Activated T-cell treated with anti-CD3 and anti-CD28 coated beads, Interleukin-2, amount 50 U/mL, for 4 hours (primary cell): Measurements from ENCODE around the gene CD69. TPM values are rescaled to one million over a fixed set of nuclear protein-coding genes. Genes with fewer than 3 reads are reported as not detected.
A peak's percentile ranks its signal among the peaks of the same experiment; 100 is the strongest.
"Not testable (repeated sequence)": the region's sequence is repeated elsewhere in the genome, so short reads cannot be mapped to it uniquely, and the experiment has no call there.

Experiments used
- ATAC-seq, 2 donors: fragments of 200-7000 bp; cut with Tn5 transposase; one replicate each; pipeline ENCODE4 v1.10.0; 2021
- DNase-seq: peaks from one replicate; pipeline ENCODE4 v3.0.0-alpha.2; 2020
- H3K27me3 Mint-ChIP-seq: one replicate; pipeline ENCODE4 v1.8.0; 2021; ENCODE audit warnings: low read depth, mixed read lengths
- H3K36me3 Mint-ChIP-seq: one replicate; pipeline ENCODE4 v1.8.0; 2022; ENCODE audit warnings: mixed read lengths; ENCODE audit not compliant: insufficient read depth
- H3K4me1 Mint-ChIP-seq: one replicate; pipeline ENCODE4 v1.8.0; 2021; ENCODE audit warnings: low read depth, mixed read lengths
- H3K4me3 Mint-ChIP-seq: one replicate; pipeline ENCODE4 v1.8.0; 2021; ENCODE audit warnings: mild to moderate bottlenecking, moderate library complexity, mixed read lengths
- H3K9me3 Mint-ChIP-seq: one replicate; pipeline ENCODE4 v1.8.0; 2021; ENCODE audit warnings: mixed read lengths
- total RNA-seq, 3 donors: library from RNA; stranded (reverse); gene quantifications; one replicate each; pipeline ENCODE4 v1.2.1, GENCODE V29; 2021

Gene CD69
- total RNA-seq, 3 donors from 2014 or later: 253 to 322 (median 318) TPM

DNA sequence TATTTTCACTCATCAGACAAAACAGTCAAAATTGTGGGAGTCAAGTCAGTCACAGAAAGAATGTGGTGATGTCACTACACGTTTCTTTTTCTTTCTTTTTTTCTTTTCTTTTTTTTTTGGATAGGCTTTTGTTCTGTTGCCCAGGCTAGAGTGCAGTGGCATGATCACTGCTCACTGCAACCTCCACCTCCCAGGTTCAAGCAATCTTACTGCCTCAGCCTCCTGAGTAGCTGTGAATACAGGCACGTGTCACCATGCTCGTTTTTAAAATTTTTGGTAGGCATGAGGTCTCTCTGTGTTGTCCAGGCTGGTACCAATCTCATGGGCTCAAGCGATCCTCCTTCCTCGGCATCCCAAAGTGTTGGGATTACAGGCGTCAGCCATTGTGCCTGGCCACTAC, 30.1 kb downstream of the CD69 start:
- peak overlapping the region; percentile 75 for H3K4me3 Mint-ChIP-seq
- no peaks in the 10 kb centered on the region for H3K36me3 Mint-ChIP-seq
- ATAC-seq (no peak), DNase-seq (no peak)
- peaks cover 23% of the 10 kb centered on the region for H3K4me1 Mint-ChIP-seq
- no peaks in the 10 kb centered on the region for H3K27me3 Mint-ChIP-seq
- H3K9me3 Mint-ChIP-seq: no peaks in the 10 kb centered on the region

DNA sequence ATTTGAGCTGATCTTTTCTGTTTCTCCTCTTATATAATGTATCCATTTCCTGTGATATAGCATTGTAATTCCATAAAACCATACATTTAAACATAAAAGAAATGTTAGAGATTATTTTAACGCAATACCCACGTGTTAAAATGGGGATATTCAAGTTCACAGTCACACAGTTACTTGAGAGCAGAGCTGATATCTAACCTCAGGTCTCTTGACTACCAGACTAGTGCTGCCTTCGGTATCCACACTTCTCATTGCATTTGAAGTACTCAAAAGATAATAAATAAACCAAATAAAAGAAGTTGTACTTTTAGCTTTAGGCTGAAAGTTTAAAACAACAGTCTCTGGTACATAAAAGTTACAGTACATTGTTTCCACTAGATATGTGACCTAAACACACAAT, 30.7 kb downstream of the CD69 start:
- peaks cover 23% of the 10 kb centered on the region for H3K4me1 Mint-ChIP-seq
- no peaks in the 10 kb centered on the region for H3K9me3 Mint-ChIP-seq
- no peaks in the 10 kb centered on the region for H3K36me3 Mint-ChIP-seq
- no peaks in the 10 kb centered on the region for H3K27me3 Mint-ChIP-seq
- no peak for DNase-seq
- ATAC-seq: no peak
- peak overlapping the region; percentile 37 for H3K4me3 Mint-ChIP-seq

GRCh38 chr12:9729082-9729481, 31.6 kb downstream of the CD69 start:
- Mint-ChIP-seq H3K9me3 (no peaks in the 10 kb centered on the region), H3K27me3 (no peaks in the 10 kb centered on the region), H3K4me3 (no peak overlapping the region), H3K36me3 (no peaks in the 10 kb centered on the region), H3K4me1 (peaks cover 23% of the 10 kb centered on the region)
- ATAC-seq (no peak), DNase-seq (no peak)

GRCh38 chr12:9727813-9728212, 32.9 kb downstream of the CD69 start:
- no peak for ATAC-seq
- Mint-ChIP-seq H3K9me3 (no peaks in the 10 kb centered on the region), H3K36me3 (no peaks in the 10 kb centered on the region), H3K4me3 (no peak overlapping the region), H3K4me1 (peaks cover 18% of the 10 kb centered on the region), H3K27me3 (no peaks in the 10 kb centered on the region)
- no peak for DNase-seq

GRCh38 chr12:9725213-9725870, 35.4 kb downstream of the CD69 start:
- Mint-ChIP-seq H3K9me3 (no peaks in the 10 kb centered on the region), H3K27me3 (no peaks in the 10 kb centered on the region), H3K4me1 (peaks cover 10% of the 10 kb centered on the region), H3K36me3 (no peaks in the 10 kb centered on the region), H3K4me3 (no peak overlapping the region)
- DNase-seq (no peak), ATAC-seq (no peak)

DNA sequence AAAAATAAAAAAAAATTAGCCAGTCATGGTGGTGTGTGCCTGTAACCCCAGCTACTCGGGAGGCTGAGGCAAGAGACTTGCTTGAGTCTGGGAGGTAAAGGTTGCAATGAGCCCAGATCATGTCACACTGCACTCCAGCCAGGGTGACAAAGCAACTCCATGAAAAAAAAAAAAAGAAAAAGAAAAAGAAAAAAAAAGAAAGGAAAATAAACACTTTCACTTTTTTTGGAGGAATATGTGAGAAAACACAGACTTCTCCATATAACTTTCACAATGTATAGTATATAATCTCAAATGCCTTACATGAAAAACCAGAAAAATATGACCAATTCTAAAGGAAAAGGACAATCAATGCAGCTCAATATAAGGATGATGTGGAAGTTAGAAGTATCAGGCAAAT, 36.7 kb downstream of the CD69 start:
- no peaks in the 10 kb centered on the region for H3K9me3 Mint-ChIP-seq
- no peaks in the 10 kb centered on the region for H3K36me3 Mint-ChIP-seq
- no peak overlapping the region for H3K4me3 Mint-ChIP-seq
- DNase-seq (no peak), ATAC-seq (no peak)
- H3K27me3 Mint-ChIP-seq: no peaks in the 10 kb centered on the region
- H3K4me1 Mint-ChIP-seq: peaks cover 17% of the 10 kb centered on the region

DNA sequence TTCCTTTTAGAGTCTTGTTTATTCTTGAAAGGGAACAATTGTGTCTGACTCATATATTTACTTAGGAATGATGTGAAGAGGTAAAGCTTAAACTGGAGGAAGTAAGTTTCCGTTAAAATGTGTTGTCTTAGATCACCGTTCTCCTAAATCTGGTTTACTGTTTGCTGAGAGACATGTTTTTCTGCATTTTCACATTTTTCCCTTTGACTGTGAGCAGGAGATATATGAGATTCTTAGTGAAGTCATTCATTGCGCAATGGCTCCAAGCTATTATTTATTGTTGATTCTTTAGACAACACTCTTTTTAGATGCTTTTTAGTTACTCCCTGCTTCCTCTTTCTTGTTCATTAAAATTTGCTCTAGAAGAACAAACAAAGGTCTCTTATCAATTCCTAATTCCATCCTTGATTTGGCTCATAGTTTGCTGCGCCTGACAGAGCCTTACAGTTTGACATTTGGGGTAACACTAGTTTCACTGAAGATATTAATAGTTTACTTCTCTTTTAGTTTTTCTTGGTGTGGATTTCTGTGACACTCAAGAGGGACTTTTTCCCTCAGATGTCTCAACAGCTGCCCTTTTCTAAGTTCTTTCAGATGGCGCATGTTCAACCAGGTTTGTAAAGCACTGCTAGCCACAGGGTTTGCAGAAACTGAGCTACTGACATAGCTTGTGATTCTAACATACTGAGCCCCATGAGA, 39.2 kb downstream of the CD69 start:
- Mint-ChIP-seq H3K36me3 (no peaks in the 10 kb centered on the region), H3K9me3 (no peaks in the 10 kb centered on the region), H3K4me3 (no peak overlapping the region), H3K4me1 (peaks cover 17% of the 10 kb centered on the region), H3K27me3 (no peaks in the 10 kb centered on the region)
- DNase-seq: no peak
- no peak for ATAC-seq

- no peaks in the 10 kb centered on the region for H3K9me3 Mint-ChIP-seq
- DNase-seq (no peak), ATAC-seq (peak; percentile 55 to 62)
- H3K4me1 Mint-ChIP-seq: peaks cover 26% of the 10 kb centered on the region
- no peaks in the 10 kb centered on the region for H3K36me3 Mint-ChIP-seq
- H3K4me3 Mint-ChIP-seq: no peak overlapping the region
- H3K27me3 Mint-ChIP-seq: no peaks in the 10 kb centered on the region
Measured at GRCh38 chr12:9719790-9720189, 40.9 kb downstream of the CD69 start.

DNA sequence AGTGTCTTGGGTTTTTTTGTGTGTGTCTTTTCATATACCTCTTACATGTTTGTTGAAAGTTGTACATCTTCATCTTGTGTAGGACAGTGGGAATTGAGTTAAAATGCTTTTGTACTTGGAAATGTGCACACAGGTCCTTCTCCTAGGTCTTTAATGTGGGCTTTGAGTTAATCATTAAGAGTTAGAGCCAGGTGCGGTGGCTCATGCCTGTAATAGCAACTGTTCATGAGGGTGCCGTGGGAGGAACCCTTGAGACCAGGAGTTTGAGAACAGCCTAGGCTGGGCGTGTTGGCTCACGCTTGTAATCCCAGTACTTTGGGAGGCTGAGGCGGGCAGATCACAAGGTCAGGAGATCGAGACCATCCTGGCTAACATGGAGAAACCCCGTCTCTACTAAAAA, 41.7 kb downstream of the CD69 start:
- Mint-ChIP-seq H3K36me3 (no peaks in the 10 kb centered on the region), H3K4me3 (no peak overlapping the region), H3K27me3 (no peaks in the 10 kb centered on the region), H3K4me1 (peaks cover 26% of the 10 kb centered on the region), H3K9me3 (no peaks in the 10 kb centered on the region)
- DNase-seq (no peak), ATAC-seq (no peak)

DNA sequence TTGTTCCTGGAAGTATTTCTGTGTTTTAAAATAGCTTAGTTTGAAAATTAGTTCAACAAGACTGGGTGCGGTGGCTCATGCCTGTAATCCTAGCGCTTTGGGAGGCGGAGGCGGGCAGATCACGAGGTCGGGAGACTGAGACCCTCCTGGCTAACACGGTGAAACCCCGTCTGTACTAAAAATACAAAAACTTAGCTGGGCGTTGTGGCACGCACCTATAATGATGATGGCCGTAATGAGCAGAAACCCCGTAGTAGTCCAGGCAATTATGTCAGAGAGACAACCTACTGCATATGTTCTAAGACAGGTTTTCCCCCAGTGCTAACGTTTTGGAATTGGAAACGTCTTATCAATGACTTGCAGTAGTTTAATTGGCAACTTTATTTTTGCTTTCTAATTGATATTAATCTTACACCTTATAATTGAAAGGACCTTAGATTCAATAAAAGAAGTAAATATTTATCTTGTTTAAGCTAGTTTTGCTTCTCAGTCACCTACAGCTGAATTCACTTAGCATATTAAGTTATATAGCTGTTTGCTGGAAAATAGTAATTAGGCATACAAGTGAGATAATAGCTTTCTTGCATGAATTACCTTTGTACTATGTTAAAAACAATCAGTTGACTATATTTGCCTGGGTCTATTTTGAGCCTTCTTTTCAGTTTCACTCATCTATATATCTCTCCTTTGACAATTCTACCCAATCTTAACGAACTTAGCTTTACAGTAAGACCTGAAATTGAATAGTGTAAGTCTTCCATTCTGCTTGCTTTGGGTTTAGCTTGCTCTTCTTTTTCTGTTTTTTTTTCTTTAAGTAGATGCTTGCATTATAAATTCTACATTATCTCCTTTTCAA, 43.4 kb downstream of the CD69 start:
- Mint-ChIP-seq H3K36me3 (no peaks in the 10 kb centered on the region), H3K27me3 (no peaks in the 10 kb centered on the region), H3K9me3 (no peaks in the 10 kb centered on the region), H3K4me3 (no peak overlapping the region), H3K4me1 (peaks cover 31% of the 10 kb centered on the region)
- ATAC-seq (no peak), DNase-seq (no peak)

- not testable (repeated sequence) for ATAC-seq, H3K36me3 Mint-ChIP-seq, H3K4me3 Mint-ChIP-seq, H3K9me3 Mint-ChIP-seq, DNase-seq, H3K27me3 Mint-ChIP-seq
- H3K4me1 Mint-ChIP-seq: peaks cover 42% of the 10 kb centered on the region
Measured at GRCh38 chr12:9713032-9713558, 47.6 kb downstream of the CD69 start.

DNA sequence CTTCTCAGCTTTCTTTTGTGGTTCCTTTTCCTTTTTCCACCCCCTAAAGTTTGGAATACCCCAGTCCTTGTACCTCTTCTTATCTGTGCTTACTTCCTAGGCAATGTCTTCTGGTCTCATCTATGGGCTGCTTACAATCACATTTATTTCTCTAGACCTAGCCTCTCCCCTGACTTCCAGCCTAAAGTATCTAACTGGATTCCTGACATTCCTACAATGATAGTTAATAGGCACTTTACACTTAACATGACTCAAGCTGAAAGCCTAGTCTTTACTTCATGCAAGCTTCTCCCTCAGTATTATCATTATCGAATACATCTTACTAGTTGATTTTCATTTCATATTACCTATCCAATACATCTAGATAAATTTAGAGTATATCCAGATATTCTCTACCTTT, 49.0 kb downstream of the CD69 start:
- no peak overlapping the region for H3K4me3 Mint-ChIP-seq
- peaks cover 3% of the 10 kb centered on the region for H3K36me3 Mint-ChIP-seq
- peaks cover 55% of the 10 kb centered on the region for H3K4me1 Mint-ChIP-seq
- no peaks in the 10 kb centered on the region for H3K27me3 Mint-ChIP-seq
- ATAC-seq (no peak), DNase-seq (no peak)
- peaks cover under 1% of the 10 kb centered on the region for H3K9me3 Mint-ChIP-seq

DNA sequence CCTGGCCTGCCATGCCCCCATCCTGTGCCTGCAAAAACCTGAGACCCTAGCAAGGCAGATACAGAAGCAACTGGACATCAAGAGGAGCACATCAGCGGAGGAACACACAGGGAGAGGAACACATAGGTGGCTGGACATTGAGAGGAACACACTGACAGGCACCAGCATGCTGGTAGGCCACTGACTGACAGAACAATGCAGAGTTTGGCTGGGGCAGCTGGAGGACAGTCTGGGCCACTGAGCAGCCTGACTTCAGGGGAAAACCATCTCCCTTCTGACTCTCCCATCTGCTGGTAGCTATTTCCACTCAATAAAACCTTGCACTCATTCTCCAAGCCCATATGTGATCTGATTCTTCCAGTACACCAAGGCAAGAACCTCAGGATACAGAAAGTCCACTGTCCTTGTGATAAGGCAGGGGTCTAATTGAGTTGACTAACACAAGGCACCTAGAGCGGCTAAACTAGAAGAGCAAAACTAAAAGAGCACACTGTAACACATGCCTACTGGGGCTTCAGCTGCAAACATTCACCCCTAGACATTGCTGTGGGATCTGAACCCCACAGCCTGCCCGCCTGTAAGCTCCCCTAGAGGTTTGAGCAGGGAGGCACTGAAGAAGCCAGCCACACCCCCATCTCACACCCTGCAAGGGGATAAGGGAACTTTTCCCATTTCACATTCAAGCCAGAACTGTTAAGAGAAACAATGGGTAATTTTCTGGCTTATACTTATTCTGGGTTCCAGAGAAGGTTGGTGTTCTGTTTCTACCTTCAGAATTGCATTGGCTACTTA, 49.9 kb downstream of the CD69 start:
- peaks cover 9% of the 10 kb centered on the region for H3K9me3 Mint-ChIP-seq
- H3K27me3 Mint-ChIP-seq: no peaks in the 10 kb centered on the region
- DNase-seq: no peak
- no peak for ATAC-seq
- no peak overlapping the region for H3K4me3 Mint-ChIP-seq
- peaks cover 5% of the 10 kb centered on the region for H3K36me3 Mint-ChIP-seq
- peaks cover 59% of the 10 kb centered on the region for H3K4me1 Mint-ChIP-seq

DNA sequence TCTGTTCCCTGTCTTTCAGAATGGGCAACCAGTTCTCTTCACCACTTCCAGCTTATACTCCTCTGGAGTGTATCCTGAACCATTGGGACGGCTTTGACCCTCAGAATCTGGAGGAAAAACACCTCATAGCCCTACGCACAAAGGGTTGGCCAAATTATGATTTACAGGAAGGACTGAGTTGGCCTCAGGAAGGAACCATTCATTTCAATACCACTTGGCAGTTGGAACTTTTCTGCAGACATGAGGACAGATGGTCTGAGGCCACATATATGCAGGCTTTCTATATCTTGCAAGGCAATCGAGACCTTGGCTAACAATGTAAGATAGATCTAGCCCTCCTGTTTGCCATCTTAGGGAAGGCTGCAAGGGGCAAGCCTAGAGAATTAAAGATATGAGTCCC, 51.8 kb downstream of the CD69 start:
- Mint-ChIP-seq H3K27me3 (no peaks in the 10 kb centered on the region), H3K4me1 (peaks cover 65% of the 10 kb centered on the region), H3K4me3 (no peak overlapping the region), H3K36me3 (peaks cover 12% of the 10 kb centered on the region), H3K9me3 (peaks cover 20% of the 10 kb centered on the region)
- DNase-seq (no peak), ATAC-seq (no peak)
